Muscle layer of colon (tissue), 2 donors: Measurements from ENCODE around the gene TNNI2.

Experiments used
- H3K27ac ChIP-seq: one replicate; pipeline ENCODE4 v1.7.0; 2013; ENCODE audit warnings: low read depth, mild to moderate bottlenecking, low read length, moderate library complexity
- H3K27me3 ChIP-seq, 2 donors: one replicate each; pipeline ENCODE4 v1.7.0; 2013; ENCODE audit warnings: low read length in 2 of 2, mild to moderate bottlenecking in 2 of 2; ENCODE audit not compliant: insufficient read depth in 2 of 2, control insufficient read depth in 1 of 2
- H3K36me3 ChIP-seq: one replicate; pipeline ENCODE4 v1.7.0; 2013; ENCODE audit warnings: mild to moderate bottlenecking, low read length; ENCODE audit not compliant: insufficient read depth
- H3K4me1 ChIP-seq: one replicate; pipeline ENCODE4 v1.7.0; 2013; ENCODE audit warnings: mild to moderate bottlenecking, low read length; ENCODE audit not compliant: insufficient read depth
- H3K4me3 ChIP-seq, 2 donors: one replicate each; pipeline ENCODE4 v1.7.0; 2013; ENCODE audit warnings: low read length in 2 of 2, low read depth in 1 of 2, mild to moderate bottlenecking in 1 of 2, moderate library complexity in 1 of 2
- H3K9ac ChIP-seq: one replicate; pipeline ENCODE4 v1.7.0; 2013; ENCODE audit warnings: low read length
- H3K9me3 ChIP-seq: one replicate; pipeline ENCODE4 v1.7.0; 2013; ENCODE audit warnings: mild to moderate bottlenecking, low read length
- donor health status: abdominal sarcoma.
- donor health status: Adenocarcinoma of cecum.

TNNI2 gene

GRCh38 chr11:1854132-1854948 lies 15.6 kb downstream of the TNNI2 start:
- Histone ChIP-seq H3K9ac (no peak overlapping the region), H3K9me3 (no peaks in the 10 kb centered on the region), H3K4me3 (no peak overlapping the region), H3K36me3 (no peaks in the 10 kb centered on the region), H3K27me3 (no peaks in the 10 kb centered on the region), H3K4me1 (no peaks in the 10 kb centered on the region), H3K27ac (no peak overlapping the region)

- H3K4me3 ChIP-seq, result no peak overlapping the region
- H3K9ac ChIP-seq, result no peak overlapping the region
- H3K27ac ChIP-seq, result no peak overlapping the region
- no peaks in the 10 kb centered on the region for H3K9me3 ChIP-seq
- H3K4me1 ChIP-seq, result no peaks in the 10 kb centered on the region
- no peaks in the 10 kb centered on the region for H3K36me3 ChIP-seq
- H3K27me3 ChIP-seq, result no peaks in the 10 kb centered on the region
Measured at GRCh38 chr11:1854949-1855885, 16.4 kb downstream of the TNNI2 start.

- H3K27me3 ChIP-seq, result no peaks in the 10 kb centered on the region
Measured at GRCh38 chr11:1855886-1856265, 17.1 kb downstream of the TNNI2 start.

GRCh38 chr11:1856306-1857005 lies 17.7 kb downstream of the TNNI2 start:
- no peaks in the 10 kb centered on the region for H3K27me3 ChIP-seq
- H3K4me3 ChIP-seq, result no peak overlapping the region
- no peak overlapping the region for H3K9ac ChIP-seq
- H3K36me3 ChIP-seq, result no peaks in the 10 kb centered on the region
- H3K27ac ChIP-seq, result no peak overlapping the region
- no peaks in the 10 kb centered on the region for H3K9me3 ChIP-seq
- no peaks in the 10 kb centered on the region for H3K4me1 ChIP-seq

More at GRCh38 chr11:1855886-1856265, 17.1 kb downstream of the TNNI2 start:
- no peaks in the 10 kb centered on the region for H3K9me3 ChIP-seq
- H3K36me3 ChIP-seq, result no peaks in the 10 kb centered on the region
- no peak overlapping the region for H3K9ac ChIP-seq
- H3K4me1 ChIP-seq, result no peaks in the 10 kb centered on the region
- H3K27ac ChIP-seq, result no peak overlapping the region
- no peak overlapping the region for H3K4me3 ChIP-seq

GRCh38 chr11:1857064-1857463 lies 18.3 kb downstream of the TNNI2 start:
- Histone ChIP-seq H3K27ac (no peak overlapping the region), H3K9me3 (no peaks in the 10 kb centered on the region), H3K9ac (no peak overlapping the region), H3K4me3 (no peak overlapping the region), H3K4me1 (no peaks in the 10 kb centered on the region), H3K27me3 (no peaks in the 10 kb centered on the region), H3K36me3 (no peaks in the 10 kb centered on the region)

- Histone ChIP-seq H3K27me3 (no peaks in the 10 kb centered on the region), H3K4me1 (peaks cover 2% of the 10 kb centered on the region), H3K9me3 (no peaks in the 10 kb centered on the region), H3K27ac (no peak overlapping the region), H3K4me3 (no peak overlapping the region), H3K36me3 (no peaks in the 10 kb centered on the region), H3K9ac (no peak overlapping the region)
Measured at GRCh38 chr11:1858154-1858553, 19.4 kb downstream of the TNNI2 start.

GRCh38 chr11:1858576-1858975 lies 19.8 kb downstream of the TNNI2 start:
- Histone ChIP-seq H3K27ac (no peak overlapping the region), H3K9ac (no peak overlapping the region), H3K4me3 (no peak overlapping the region), H3K4me1 (peaks cover 6% of the 10 kb centered on the region), H3K9me3 (no peaks in the 10 kb centered on the region), H3K27me3 (no peaks in the 10 kb centered on the region), H3K36me3 (no peaks in the 10 kb centered on the region)

- Histone ChIP-seq H3K27ac (no peak overlapping the region), H3K4me3 (no peak overlapping the region), H3K9me3 (no peaks in the 10 kb centered on the region), H3K27me3 (no peaks in the 10 kb centered on the region), H3K36me3 (no peaks in the 10 kb centered on the region), H3K4me1 (peaks cover 11% of the 10 kb centered on the region), H3K9ac (no peak overlapping the region)
Measured at GRCh38 chr11:1859004-1859403, 20.2 kb downstream of the TNNI2 start.

GRCh38 chr11:1860108-1860507 lies 21.3 kb downstream of the TNNI2 start:
- H3K36me3 ChIP-seq, result no peaks in the 10 kb centered on the region
- H3K9me3 ChIP-seq, result no peaks in the 10 kb centered on the region
- no peak overlapping the region for H3K9ac ChIP-seq
- H3K4me3 ChIP-seq, result no peak overlapping the region
- no peaks in the 10 kb centered on the region for H3K27me3 ChIP-seq
- no peak overlapping the region for H3K27ac ChIP-seq
- peaks cover 22% of the 10 kb centered on the region for H3K4me1 ChIP-seq

GRCh38 chr11:1861435-1862411 lies 22.9 kb downstream of the TNNI2 start:
- Histone ChIP-seq H3K9ac (no peak overlapping the region), H3K4me1 (peaks cover 33% of the 10 kb centered on the region), H3K27ac (no peak overlapping the region), H3K27me3 (no peaks in the 10 kb centered on the region), H3K9me3 (no peaks in the 10 kb centered on the region), H3K36me3 (no peaks in the 10 kb centered on the region), H3K4me3 (no peak overlapping the region)
